ENCODE measurements around the gene KIF16B.
A peak's percentile ranks its signal among the peaks of the same experiment; 100 is the strongest.
"Not testable (repeated sequence)": the region's sequence is repeated elsewhere in the genome, so short reads cannot be mapped to it uniquely, and the experiment has no call there.

Gene KIF16B

DNA sequence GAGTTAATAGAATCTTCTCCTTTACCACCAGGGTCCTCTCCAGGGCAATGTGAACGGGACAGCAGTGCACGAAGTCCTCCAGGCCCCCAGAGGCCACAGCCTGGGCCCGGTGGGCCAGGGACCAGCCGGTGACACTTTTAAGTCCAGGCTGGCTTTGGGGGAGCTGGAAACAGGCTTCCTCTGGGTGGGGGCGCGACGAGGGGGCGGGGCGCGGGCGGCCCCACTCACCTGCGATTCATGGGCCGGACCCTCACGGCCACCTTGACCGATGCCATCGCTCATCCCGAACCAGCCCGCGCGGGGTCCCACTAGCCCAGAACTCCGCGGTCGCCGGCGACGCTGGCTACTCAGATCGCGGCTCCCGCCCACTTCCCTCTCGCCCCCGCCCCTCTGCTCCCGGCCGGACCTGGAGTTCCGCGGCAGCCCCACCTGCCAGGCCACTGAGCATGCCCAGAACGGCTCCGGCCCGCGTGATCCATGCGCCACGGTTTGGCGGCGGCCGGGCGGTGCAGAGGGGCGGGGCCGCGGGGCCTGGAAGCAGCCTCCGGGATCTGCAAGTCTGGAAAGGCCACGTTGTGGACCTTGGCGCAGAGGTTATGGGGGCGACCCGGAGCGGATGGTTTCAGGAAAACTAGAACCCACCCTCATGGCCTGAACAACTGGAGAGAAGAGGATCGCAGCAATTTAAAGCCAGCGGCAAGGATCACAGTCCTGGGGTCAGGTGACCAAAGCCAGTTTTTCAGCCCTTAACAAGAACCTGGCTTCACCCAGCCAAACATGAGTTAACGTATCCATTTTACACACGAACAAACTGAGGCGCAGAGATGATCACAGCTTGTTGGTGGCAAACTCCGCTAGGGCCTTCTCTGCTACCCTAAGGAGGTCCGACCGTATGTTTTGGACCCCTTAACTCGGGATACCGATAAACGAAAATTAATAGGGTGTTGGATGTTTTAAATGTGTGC, at the start of gene KIF16B:
KIF16B (minus strand) TSS at position 448 of the 965 bp plus-strand sequence; CDS start at position 275, 173 bp downstream.
- peak; percentile 70 to 93 for DNase-seq

DNA sequence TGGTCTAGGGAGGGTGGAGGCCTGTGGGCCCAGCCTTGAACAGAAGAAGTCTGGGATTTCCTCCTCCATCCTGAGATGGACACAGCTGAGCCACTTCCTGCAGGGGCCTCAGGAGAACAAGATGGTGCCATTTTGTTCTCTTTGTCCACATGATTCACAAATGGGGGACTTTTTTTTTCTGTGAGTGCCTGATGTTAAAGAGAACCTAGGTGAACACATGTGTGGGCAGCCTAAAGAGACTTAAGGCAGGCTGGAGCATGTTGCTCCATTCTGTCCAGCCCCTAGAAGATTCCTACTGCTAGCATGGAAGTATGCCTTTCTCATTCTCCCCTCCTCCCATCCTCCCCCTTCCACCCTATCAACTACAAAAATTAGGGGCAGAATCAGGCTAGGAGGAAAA, 49.3 kb upstream of the KIF16B start:
- no peak for DNase-seq

GRCh38 chr20:16621435-16622141, 48.3 kb upstream of the KIF16B start:
- DNase-seq, result no peak

DNA sequence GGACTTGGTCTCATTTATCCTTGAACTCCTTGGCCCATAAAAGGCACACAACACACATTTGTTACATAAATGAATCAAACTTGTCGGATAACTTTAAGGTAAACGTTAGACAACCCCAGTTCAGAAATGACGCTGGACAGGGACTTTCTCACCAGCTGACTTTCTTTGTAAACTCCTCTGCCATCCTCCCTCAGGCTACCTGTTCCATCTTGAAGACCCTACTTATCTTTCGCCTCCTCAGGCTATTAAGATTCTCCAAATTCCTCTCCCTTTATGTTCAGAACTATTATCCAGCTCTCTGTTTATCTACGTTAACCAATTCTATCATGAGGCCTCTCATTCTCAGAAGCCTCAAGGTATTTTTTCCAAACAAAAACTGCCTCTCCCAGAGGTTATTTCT, 47.7 kb upstream of the KIF16B start:
- DNase-seq, result no peak

GRCh38 chr20:16619953-16620352, 46.7 kb upstream of the KIF16B start:
- DNase-seq, result no peak

DNA sequence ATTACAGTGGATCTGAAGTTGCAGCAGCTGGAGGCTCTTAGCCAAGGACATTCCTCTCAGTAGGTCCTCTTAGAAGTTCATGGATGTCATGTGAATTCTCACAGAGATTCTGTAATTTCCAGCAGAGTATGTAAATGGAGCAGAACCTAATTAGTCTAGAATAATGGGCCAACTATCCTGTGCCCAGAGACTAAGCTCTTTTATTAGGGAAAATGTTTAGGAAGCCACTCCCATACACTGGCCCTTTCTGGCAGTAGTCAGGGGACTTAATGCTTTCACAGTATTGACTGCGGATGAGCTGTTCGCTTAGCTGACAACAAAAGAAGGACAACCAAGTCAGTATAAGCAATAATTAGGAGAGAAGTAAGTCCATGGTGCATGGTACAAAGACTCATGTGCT, 43.8 kb upstream of the KIF16B start:
- DNase-seq, result no peak

DNA sequence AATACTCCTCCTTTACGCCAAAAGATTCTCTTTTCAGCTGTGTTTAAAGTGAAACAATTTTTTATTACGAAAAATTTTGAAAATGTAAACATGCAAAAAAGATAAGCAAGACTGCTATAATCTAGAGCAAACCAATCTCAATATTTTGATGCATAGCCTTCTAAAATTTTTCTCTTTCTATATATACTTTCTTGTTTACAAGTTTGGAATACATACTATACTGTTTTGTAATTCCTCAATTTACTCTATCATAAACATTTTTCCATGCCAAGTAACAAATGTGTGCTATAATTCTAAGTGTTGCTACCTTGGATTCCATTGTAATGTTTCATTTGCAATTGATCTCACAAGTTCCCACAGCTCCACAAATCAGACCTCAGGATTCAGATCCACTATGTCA, 43.1 kb upstream of the KIF16B start:
- DNase-seq, result no peak

DNA sequence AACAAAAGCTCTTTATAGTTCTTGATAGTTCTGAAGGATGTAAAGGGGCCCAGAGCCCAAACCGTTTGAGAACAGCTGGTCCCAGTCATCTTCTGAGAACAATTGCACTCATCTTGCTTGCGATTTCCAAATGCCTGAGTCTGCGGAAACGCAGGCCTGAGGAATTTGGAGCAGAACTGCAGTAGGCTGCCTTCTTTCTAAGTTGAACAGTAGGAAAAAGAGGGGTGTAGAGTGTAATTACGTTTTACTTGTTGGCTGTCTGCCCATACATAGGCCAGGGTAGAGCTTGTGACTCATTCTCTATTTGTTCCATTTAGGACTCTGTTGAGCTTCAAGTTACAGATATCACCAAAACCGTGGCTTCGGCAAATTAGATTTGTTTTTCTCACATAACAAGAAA, 42.0 kb upstream of the KIF16B start:
- peak; percentile 19 to 71 for DNase-seq

GRCh38 chr20:16613954-16614353, 40.7 kb upstream of the KIF16B start:
- DNase-seq, result no peak

GRCh38 chr20:16612706-16613105, 39.5 kb upstream of the KIF16B start:
- no peak for DNase-seq

GRCh38 chr20:16611817-16612216, 38.6 kb upstream of the KIF16B start:
- DNase-seq, result no peak

DNA sequence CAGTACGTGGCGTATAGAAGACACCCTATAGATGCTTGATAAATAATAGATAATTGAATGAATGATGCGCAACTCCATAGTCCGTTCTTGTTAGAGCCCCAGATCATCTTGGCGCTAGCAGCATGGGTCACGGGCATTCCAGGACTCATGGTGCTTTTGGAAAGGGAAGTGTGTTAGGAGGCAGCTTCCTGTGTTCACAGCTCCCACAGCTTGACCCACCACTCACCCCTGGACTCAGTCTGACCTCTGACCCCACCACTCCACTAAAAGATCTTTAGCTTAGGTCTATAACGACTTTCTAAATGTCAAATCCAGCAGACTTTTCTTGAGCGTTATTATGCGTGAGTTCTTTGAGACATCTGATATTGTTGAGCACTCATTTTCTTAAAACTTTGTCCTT, 35.8 kb upstream of the KIF16B start:
- DNase-seq, result no peak

GRCh38 chr20:16608277-16608650, 35.0 kb upstream of the KIF16B start:
- DNase-seq, result peak in 1 of 2 experiments; percentile 6

- no peak for DNase-seq
Observed at GRCh38 chr20:16607364-16608276, 34.4 kb upstream of the KIF16B start.

GRCh38 chr20:16606468-16607070, 33.3 kb upstream of the KIF16B start:
- no peak for DNase-seq

- DNase-seq, result peak; percentile 96 to 98
Observed at GRCh38 chr20:16601047-16601446, 27.8 kb upstream of the KIF16B start.

DNA sequence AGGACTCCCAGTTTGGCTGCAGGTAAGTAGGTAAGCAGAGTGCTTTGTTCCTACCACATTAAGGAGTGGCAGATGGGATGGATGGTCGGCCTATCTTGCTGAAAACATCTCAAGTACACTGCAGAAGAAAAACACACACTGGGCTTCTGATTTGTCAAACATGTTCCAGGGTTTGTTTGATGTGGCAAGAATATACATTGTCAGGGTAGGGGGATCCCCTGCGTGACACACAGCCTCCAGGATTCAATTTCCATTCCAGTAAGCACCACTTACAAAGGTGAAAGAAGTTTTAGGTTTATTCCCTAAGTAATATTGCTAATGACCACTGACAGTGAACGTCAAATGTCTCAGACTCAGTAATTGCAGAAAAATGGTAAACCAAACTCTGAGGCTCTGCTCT, 26.0 kb upstream of the KIF16B start:
- no peak for DNase-seq

DNA sequence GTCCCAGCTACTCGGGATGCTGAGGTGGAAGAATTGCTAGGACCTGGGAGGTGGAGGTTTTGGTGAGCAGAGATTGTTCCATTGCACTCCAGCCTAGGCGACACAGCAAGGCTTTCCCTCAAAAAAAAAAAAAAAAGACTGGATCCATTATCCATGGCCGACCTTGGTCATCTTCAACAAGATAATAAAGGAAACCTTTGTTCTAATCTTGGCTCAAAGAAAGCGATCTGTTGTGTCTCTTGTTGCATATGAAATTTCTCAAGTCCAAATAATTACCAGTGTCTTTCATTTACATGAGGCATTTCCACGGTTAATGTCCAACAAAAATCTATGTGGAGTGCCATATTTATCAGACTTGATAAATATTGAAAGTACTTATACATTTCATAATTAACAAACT, 23.7 kb upstream of the KIF16B start:
- no peak for DNase-seq

DNA sequence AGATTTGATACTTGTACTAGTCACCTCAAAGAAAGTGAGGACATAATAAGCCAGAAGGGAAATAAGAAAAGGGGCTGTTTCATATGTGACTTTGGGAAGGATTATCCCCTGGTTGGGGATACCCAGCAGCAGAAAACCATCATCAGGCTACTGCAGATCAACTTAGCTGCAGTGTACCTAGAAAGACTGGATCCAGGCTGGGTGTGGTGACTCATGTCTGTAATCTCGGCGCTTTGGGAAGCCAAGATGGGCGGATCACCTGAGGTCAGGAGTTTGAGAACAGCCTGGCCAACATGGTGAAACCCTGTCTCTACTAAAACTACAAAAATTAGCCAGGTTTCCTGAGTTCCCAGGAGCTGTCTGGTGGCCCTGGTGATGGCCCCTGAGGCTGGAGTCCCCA, 23.2 kb upstream of the KIF16B start:
- not testable (repeated sequence) for DNase-seq

- no peak for DNase-seq
Observed at GRCh38 chr20:16595376-16595775, 22.1 kb upstream of the KIF16B start.

DNA sequence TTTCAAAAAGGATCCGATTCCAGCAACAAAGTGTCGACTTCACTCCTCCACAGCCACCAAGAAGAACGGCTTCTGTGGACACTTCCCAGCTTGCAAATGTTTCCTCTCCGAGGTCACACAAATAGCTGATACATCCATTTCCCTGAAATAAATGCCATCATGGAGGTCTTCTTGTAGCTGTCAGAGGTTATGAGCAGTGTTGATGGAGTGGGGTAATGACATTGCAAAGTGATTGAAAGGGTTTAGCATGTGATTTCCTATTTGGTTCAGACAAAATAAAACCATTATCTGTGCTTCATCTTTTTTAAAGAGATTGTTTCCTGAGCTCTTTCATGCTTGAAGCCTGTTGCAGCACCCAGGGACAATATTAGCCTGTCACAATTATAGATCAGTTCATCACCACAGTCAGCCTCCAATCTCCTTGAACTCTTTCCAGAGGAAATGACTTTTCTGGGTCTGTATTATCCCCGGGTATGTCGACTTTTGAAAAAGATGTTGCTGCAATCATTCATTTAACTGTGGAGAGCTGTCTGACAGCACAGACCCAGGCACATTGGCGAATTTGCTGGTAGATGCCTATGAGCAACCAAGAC, 16.9 kb upstream of the KIF16B start:
- no peak for DNase-seq

DNA sequence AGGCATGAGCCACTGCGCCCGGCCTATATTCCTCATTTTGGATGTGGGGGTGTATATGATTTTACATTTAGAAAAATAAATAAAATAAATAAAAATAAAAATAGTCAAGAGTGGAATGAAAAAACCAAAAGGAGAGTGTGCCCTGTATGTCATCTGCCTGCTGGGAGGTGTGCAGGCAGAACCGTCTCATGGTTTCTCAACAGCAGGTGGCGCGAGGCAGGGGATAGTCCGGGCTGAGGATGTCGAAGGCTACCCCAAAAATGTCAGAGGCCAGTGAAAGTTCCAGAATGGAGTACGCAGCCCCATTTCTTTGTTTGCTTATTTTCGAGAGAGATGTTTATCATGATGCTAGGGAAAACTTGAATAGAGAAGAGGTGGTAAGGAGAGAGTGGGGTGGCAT, 16.4 kb upstream of the KIF16B start:
- DNase-seq, result no peak

Data from NCI-H446 (cell line).